Activated naive CD4-positive, alpha-beta T cell treated with anti-CD3 and anti-CD28 coated beads, Interleukin-2, amount 10 ng/mL, durations not matched to agents 7 days and 5 days (primary cell): Measurements from ENCODE around the gene BUD13.

ENCODE experiments used
- CTCF ChIA-PET: fragments of 350-600 bp; sonication (Branson Sonifier 250); formaldehyde crosslinking; loops from one replicate; lab custom pipeline; 2021; ENCODE audit warnings: antibody characterized with exemption; lab: Charles Lee
- DNase-seq: peaks from one replicate; pipeline ENCODE4 v3.0.0-alpha.2; 2020
- H3K27ac Mint-ChIP-seq: one replicate; pipeline ENCODE4 v1.8.0; 2021; ENCODE audit warnings: mild to moderate bottlenecking, moderate library complexity, mixed read lengths
- H3K27me3 Mint-ChIP-seq: one replicate; pipeline ENCODE4 v1.8.0; 2021; ENCODE audit warnings: mild to moderate bottlenecking, mixed read lengths
- H3K36me3 Mint-ChIP-seq: one replicate; pipeline ENCODE4 v1.8.0; 2021; ENCODE audit warnings: mixed read lengths
- H3K4me1 Mint-ChIP-seq: one replicate; pipeline ENCODE4 v1.8.0; 2021; ENCODE audit warnings: mixed read lengths
- H3K4me3 Mint-ChIP-seq: one replicate; pipeline ENCODE4 v1.8.0; 2021; ENCODE audit warnings: mild to moderate bottlenecking, moderate library complexity, mixed read lengths
- H3K9me3 Mint-ChIP-seq: one replicate; pipeline ENCODE4 v1.8.0; 2021; ENCODE audit warnings: mixed read lengths

Gene BUD13

DNA sequence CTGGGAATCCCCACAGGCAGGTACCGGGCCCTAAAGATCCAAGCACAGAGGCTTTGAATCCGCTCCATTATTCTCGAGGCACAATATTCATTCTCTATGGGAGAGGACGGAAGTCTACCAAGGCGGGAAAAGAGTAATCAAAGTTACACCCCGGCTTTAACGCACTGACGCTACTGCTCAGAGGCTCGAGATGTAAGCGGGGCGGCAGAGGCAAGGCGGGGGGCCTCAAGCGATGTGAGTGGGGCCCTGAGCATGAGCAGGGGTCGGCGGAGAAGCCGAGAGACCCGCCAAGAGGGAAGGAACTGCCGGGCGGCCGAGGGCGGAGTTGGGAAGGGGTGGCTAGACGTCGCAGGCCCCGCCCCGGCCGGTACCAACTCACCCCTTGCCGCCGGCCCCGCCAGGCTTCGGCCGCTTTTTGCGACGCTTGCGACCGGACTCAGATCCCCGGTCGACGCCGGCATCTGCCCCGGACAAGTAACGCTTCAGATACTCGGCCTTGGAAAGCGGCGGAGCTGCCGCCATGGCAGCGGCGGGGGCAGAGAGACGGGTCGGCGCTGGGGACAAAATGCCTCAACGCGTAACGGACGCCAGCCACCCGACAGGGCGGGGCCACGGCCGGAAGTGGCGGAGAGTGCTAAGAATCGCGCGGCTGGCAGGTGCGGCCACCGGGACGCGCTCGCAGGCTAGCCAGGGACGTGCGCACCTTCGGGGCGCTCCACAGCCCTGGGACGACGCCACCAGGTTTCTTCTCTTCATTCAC, at the start of gene BUD13:
Gene BUD13 (minus strand): TSS at position 545 of the 760 bp plus-strand sequence. CDS start 23 bp downstream, at position 522.
- Mint-ChIP-seq H3K9me3 (no peaks in the 10 kb centered on the region), H3K27me3 (no peaks in the 10 kb centered on the region), H3K4me1 (peaks cover 59% of the 10 kb centered on the region), H3K27ac (peak within 1 kb of the TSS; percentile 96), H3K4me3 (peak within 1 kb of the TSS; percentile 99), H3K36me3 (peaks cover 33% of the 10 kb centered on the region)
- CTCF ChIA-PET: interaction anchor here (1.1 to 5.0 kb wide), 4 partner anchors 11 to 63 kb away, joined by 4 to 22 read pairs (median 10); partner anchors contain the start of genes APOA5 and ZPR1
- peak; percentile 95 for DNase-seq

DNA sequence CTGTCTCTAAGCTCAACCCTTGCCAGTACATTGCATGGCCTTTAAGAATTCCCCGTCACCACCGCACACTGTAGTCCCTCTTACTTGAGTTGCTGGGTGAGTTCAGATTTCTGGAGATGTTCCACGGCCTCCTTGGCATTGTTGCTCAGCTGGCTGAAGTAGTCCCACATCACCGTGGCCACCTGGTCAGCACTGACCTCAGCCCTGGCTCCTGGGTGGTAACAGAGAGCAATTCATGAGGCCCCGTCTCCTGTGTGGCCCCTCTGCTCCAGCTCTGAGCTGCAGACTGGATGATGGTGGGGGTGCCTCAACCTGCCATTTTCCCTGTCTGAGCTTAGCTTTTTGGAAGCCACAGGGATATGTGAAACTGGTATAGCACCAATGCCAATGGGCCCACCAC, 49.8 kb upstream of the BUD13 start:
- H3K9me3 Mint-ChIP-seq: no peaks in the 10 kb centered on the region
- H3K4me1 Mint-ChIP-seq: no peaks in the 10 kb centered on the region
- no peak for DNase-seq
- H3K27ac Mint-ChIP-seq: no peak overlapping the region
- H3K4me3 Mint-ChIP-seq: no peak overlapping the region
- H3K36me3 Mint-ChIP-seq: no peaks in the 10 kb centered on the region
- CTCF ChIA-PET: interaction anchor here (0.8 to 2.4 kb wide), 2 partner anchors 13 to 35 kb away, joined by 3 to 11 read pairs; partner anchors contain the start of gene ZPR1
- H3K27me3 Mint-ChIP-seq: no peaks in the 10 kb centered on the region

GRCh38 chr11:116821050-116821918, 48.5 kb upstream of the BUD13 start:
- CTCF ChIA-PET: interaction anchor here (1.2 kb wide), 1 partner anchor 30 kb away, joined by 4 read pairs; the partner anchor contains the start of gene APOA5
- DNase-seq: no peak
- Mint-ChIP-seq H3K9me3 (no peaks in the 10 kb centered on the region), H3K4me1 (no peaks in the 10 kb centered on the region), H3K27me3 (peaks cover 3% of the 10 kb centered on the region), H3K4me3 (no peak overlapping the region), H3K36me3 (no peaks in the 10 kb centered on the region), H3K27ac (no peak overlapping the region)

DNA sequence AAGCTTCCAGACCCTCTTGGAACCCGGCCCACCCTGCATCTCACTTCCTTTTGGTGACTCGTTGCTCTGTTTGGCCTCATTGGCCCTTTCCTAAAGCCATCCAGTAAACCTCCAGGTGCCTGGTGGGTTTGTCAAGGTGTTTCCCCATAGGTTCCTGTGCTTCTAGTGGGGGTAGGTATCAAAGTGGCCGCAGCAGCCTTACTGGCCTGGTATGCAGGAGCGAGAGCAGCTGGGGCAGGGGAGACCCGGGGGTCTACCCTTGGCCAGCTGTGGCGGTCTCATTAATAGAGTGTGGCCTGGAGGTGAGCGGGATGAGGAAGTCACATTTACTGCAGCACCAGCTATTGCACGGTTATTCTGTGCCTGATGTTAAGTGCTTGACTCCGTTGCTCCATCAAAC, 46.3 kb upstream of the BUD13 start:
- Mint-ChIP-seq H3K4me3 (no peak overlapping the region), H3K4me1 (no peaks in the 10 kb centered on the region), H3K36me3 (no peaks in the 10 kb centered on the region), H3K27ac (no peak overlapping the region), H3K27me3 (peaks cover 7% of the 10 kb centered on the region), H3K9me3 (no peaks in the 10 kb centered on the region)
- no peak for DNase-seq
- CTCF ChIA-PET: no interaction called here

DNA sequence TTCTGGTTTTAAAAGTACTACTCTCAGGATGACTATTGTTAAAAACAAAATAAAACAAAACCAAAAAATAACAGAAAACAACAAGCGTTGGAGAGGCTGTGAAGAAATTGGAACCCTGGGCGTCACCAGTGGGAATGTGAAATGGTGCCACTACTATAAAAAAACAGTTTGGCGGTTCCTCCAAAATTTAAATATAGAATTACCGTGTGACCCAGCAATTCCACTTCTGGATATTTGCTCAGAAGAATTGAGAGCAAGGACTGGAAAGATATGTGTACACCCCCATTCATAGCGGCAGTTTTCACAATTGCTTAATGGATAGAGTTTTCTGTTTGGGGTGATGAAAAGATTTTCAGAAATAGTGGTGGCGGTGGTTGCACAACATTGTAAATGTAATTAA, 41.7 kb upstream of the BUD13 start:
- Mint-ChIP-seq H3K4me3 (no peak overlapping the region), H3K27me3 (peaks cover 19% of the 10 kb centered on the region), H3K36me3 (no peaks in the 10 kb centered on the region), H3K4me1 (no peaks in the 10 kb centered on the region), H3K27ac (no peak overlapping the region), H3K9me3 (no peaks in the 10 kb centered on the region)
- CTCF ChIA-PET: no interaction called here
- DNase-seq: no peak

GRCh38 chr11:116813781-116814471, 41.1 kb upstream of the BUD13 start:
- no peaks in the 10 kb centered on the region for H3K36me3 Mint-ChIP-seq
- H3K27ac Mint-ChIP-seq: no peak overlapping the region
- no peak for DNase-seq
- CTCF ChIA-PET: interaction anchor here (1.2 to 1.8 kb wide), 2 partner anchors 20 to 23 kb away, joined by 3 to 7 read pairs; partner anchors contain the start of gene APOA5
- H3K27me3 Mint-ChIP-seq: peaks cover 23% of the 10 kb centered on the region
- no peaks in the 10 kb centered on the region for H3K4me1 Mint-ChIP-seq
- H3K4me3 Mint-ChIP-seq: no peak overlapping the region
- H3K9me3 Mint-ChIP-seq: no peaks in the 10 kb centered on the region

DNA sequence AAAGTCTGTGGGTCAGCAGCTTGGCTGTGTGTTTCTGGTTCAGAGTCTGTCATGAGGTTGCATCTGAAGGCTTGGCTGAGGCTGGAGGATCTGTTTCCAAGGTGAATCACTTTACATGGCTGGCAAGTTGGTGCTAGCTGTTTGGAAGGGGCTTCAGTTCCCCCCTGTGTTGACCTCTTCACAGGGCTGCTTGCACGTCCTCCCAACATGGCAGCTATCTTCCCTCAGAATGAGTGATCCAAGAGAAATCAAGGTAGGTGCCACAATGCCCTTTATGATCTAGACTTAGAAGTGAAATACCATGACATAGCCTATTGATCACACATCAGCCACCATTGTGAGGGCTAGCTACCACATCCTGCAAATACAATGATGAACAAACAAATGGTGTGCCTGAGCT, 40.4 kb upstream of the BUD13 start:
- Mint-ChIP-seq H3K27me3 (peaks cover 27% of the 10 kb centered on the region), H3K9me3 (no peaks in the 10 kb centered on the region), H3K4me3 (no peak overlapping the region), H3K4me1 (no peaks in the 10 kb centered on the region), H3K36me3 (no peaks in the 10 kb centered on the region), H3K27ac (no peak overlapping the region)
- DNase-seq: no peak
- CTCF ChIA-PET: interaction anchor here (1.2 to 1.8 kb wide), 3 partner anchors 20 to 67 kb away, joined by 3 to 7 read pairs (median 4); partner anchors contain the start of gene APOA5

GRCh38 chr11:116812109-116812508, 39.3 kb upstream of the BUD13 start:
- peaks cover 32% of the 10 kb centered on the region for H3K27me3 Mint-ChIP-seq
- no peak overlapping the region for H3K27ac Mint-ChIP-seq
- no peaks in the 10 kb centered on the region for H3K4me1 Mint-ChIP-seq
- no peak for DNase-seq
- H3K9me3 Mint-ChIP-seq: no peaks in the 10 kb centered on the region
- CTCF ChIA-PET: interaction anchor here (1.2 kb wide), 1 partner anchor 68 kb away, joined by 4 read pairs; no protein-coding TSS in a partner anchor
- no peaks in the 10 kb centered on the region for H3K36me3 Mint-ChIP-seq
- no peak overlapping the region for H3K4me3 Mint-ChIP-seq

DNA sequence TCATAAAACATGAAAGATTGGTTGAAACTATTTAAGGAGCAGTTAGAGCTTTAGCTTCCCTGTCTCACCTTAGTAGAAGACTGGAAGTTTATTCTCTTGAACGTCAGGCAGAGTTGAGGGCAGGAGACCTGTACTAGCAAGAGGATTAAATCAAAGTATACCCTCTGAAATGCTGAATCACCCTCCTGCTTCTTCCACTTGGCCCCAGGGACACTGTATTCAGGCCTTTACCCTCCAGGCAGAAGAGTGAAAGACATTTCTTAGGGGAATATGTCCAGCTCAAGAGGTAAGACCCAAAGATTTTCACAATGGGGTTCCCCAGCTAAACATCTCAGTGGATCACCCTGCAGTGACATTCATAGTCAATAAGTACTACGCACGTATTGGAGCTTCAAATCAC, 38.4 kb upstream of the BUD13 start:
- no peak for DNase-seq
- CTCF ChIA-PET: interaction anchor here (1.8 kb wide), 1 partner anchor 25 kb away, joined by 7 read pairs; no protein-coding TSS in a partner anchor
- H3K4me1 Mint-ChIP-seq: no peaks in the 10 kb centered on the region
- H3K27me3 Mint-ChIP-seq: peaks cover 32% of the 10 kb centered on the region
- H3K36me3 Mint-ChIP-seq: no peaks in the 10 kb centered on the region
- no peaks in the 10 kb centered on the region for H3K9me3 Mint-ChIP-seq
- H3K4me3 Mint-ChIP-seq: no peak overlapping the region
- no peak overlapping the region for H3K27ac Mint-ChIP-seq

- H3K9me3 Mint-ChIP-seq: no peaks in the 10 kb centered on the region
- CTCF ChIA-PET: no interaction called here
Measured at GRCh38 chr11:116808262-116809175, 35.7 kb upstream of the BUD13 start.

GRCh38 chr11:116807601-116808261, 34.9 kb upstream of the BUD13 start:
- Mint-ChIP-seq H3K4me1 (no peaks in the 10 kb centered on the region), H3K27ac (no peak overlapping the region), H3K4me3 (no peak overlapping the region), H3K27me3 (peaks cover 45% of the 10 kb centered on the region), H3K36me3 (no peaks in the 10 kb centered on the region), H3K9me3 (no peaks in the 10 kb centered on the region)
- CTCF ChIA-PET: interaction anchor here (1.0 kb wide), 1 partner anchor 16 kb away, joined by 3 read pairs; the partner anchor contains the start of gene APOA5
- DNase-seq: no peak

More at GRCh38 chr11:116808262-116809175, 35.7 kb upstream of the BUD13 start:
- Mint-ChIP-seq H3K36me3 (no peaks in the 10 kb centered on the region), H3K4me1 (no peaks in the 10 kb centered on the region), H3K27me3 (peaks cover 43% of the 10 kb centered on the region), H3K4me3 (no peak overlapping the region), H3K27ac (no peak overlapping the region)
- no peak for DNase-seq

DNA sequence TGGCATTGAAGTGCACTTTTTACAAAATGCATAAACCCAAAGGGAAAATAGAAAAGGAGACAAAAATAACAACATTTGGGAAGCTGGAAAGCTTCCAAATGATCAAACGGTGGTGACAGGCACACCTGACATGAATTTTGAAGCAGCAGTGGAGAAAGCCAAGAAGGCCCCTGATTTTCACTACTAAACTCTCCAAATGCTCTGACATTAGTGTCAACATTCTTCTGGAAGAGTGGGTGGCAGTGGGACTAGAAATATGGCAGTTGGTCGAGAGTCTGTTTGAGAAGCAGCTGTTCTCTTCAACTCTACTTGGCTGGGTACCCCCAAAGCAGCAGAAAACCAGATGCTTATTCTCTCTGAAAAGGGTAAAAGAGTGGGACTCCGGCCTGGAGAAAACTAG, 31.2 kb upstream of the BUD13 start:
- peaks cover 54% of the 10 kb centered on the region for H3K27me3 Mint-ChIP-seq
- H3K4me1 Mint-ChIP-seq: no peaks in the 10 kb centered on the region
- no peak overlapping the region for H3K27ac Mint-ChIP-seq
- H3K4me3 Mint-ChIP-seq: no peak overlapping the region
- H3K9me3 Mint-ChIP-seq: no peaks in the 10 kb centered on the region
- H3K36me3 Mint-ChIP-seq: no peaks in the 10 kb centered on the region
- DNase-seq: no peak
- CTCF ChIA-PET: interaction anchor here (1.2 kb wide), 1 partner anchor 12 kb away, joined by 5 read pairs; the partner anchor contains the start of gene APOA5
